ENCODE measurements around the gene PLCD1.

DNA sequence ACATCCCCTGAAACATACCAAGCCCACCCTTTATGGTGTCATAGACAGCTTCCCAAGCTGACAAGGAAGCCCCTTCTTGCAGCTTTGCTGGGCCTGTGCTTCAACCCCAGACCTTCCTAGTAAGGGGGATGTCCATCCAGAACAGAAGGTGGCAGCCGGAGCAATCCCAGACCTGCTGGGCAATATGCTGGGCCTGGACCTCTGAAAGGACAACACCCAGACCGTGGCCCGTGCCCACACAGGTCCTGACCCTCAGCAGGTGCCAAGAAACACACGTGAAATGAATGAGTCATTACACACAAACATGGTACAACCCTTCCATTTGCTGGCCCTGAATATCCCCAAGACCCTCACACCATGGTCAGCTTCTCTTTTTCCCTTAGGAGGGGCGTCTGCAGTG lies 58.6 kb downstream of the PLCD1 start:
- no peak for TF ChIP-seq POLR2A (IDR thresholded peaks at IDR 0.05; ENCODE audit: control extremely low read depth in 1 of 2, low read depth in 2 of 2, low read length in 2 of 2)
- TF ChIP-seq GTF2F1 (IDR thresholded peaks at IDR 0.05; ENCODE audit: borderline replicate concordance, low read depth, low read length): no peak
